Limb (tissue), 2 donors: ENCODE data around the gene GPS1.

Source experiments
- DNase-seq, 2 donors: peaks; one replicate each; pipeline ENCODE4 v3.0.0-alpha.2; 2016; ENCODE audit errors: extremely low spot score in 2 of 2

Gene GPS1

DNA sequence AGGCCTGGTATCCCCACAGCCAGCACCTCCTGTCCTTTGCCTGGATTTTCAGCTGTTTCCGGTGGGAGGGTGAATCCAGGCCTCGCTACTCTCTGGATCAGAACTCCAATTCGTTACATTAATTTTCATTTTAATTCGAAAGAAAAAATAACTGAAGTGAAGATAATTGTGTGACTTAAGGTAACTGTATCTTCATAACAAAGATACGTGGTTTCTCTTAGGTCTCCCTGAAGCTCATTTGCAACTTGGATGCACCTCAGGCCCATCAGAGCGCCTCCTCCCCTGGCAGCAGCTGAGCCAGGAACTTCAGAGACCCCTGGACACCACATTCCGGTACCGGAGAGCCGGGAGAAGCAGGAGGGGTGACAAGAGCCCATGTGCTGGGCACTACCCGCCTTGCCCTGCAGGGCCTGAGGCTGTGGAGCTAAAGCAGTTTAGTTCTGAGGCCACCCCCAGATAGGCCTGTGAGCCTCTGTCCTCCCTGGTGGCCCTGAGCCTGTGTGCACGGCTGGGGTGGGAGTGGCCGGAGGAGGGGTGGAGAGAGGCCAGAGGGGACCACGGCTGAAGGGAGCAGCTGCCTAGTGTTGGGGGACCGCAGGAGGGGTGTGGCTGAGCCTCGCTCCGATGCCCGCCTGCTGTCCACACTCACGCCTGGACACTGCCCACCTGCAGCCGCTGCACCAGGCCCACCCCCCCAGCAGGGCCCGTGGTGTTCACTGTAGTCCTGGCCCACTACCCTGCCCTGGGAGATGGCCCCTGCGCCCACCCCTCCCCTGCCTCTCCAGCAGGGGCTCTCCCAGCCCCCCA is 25.3 kb downstream of the GPS1 start:
- no peak for DNase-seq

DNA sequence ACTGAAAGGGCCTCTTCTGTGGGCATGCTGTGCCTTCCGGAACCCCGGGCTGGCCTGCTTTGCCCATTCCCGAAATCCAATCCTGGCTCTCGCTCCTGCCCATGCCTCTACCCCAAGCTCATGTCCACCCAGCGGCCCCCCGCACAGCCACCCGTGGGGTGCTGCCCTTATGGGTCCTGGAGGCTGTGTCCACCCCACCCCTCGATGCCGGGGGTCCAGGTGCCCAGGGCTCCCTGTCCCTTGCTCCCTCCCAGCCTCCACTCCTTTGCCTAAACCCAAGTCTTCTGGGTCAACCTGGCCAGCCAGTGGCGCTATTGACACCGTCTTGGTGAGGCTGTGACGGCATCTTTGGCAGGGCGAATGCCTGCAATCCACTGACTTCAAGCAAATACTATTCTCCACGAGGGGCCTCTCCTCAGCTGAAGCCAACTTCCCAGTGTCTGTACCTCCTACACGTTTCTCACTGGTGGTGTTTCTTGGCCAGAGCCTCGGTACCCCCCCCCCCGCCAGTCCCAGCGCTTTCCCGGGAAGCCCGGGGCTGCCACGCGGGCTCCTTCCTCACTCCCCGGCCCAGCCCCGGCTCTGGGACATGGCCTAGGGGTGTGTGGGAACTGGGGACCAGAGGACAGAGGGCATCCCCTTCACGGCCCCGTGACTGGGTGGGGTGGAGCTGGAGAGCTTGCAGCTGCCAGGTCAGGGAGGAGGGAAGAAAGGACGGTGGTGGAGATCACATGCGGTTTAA is 26.1 kb downstream of the GPS1 start:
- no peak for DNase-seq

DNA sequence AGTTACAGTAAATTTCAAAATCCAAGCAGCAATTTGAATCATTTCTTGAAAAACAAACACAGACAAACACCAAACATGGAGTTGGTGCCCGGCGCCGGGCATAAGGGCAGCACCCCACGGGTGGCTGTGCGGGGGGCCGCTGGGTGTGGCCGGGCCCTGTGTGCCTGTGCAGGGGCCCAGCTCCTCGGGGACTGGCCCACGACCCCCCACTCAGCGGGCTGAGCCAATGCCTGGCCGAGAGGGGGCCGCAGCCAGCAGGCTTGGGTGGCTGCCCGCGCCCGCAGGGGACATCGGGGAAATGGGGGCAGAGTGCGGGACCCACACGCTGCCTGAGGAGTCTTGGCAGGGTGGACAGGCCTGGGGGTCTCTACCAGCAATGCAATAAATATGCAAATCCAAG is 26.7 kb downstream of the GPS1 start:
- no peak for DNase-seq

DNA sequence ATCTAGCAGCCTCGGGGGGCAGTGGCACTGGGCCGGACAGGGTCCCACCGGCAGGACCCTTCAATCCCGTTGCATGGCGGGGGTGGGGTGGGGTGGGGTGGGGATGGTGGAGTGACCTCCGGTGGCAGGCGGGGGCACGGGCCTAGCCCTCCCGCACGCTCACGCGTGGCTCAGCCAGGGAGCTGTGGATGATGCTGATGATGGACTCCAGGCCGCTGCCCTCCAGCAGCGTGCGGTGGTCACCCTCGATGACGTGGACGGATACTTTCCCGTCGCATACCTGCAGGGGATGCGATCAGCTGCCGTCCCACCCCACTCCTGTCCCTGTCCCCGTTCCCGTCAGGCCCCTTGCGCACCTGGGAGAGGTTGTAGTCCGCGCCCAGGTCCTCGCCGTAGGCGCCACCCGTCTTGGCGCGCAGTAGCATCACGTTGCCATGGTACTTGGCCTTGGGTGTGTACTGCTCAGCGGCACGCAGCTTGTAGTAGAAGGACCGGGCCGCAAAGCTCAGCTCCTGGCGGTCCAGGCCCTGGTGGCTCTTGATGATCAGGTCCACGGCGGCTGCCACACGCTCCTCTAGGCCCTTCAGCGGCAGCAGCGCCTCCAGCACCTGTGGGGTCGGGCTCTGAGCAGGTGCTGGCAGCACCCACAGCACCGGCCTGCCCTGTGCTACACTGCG is 27.4 kb downstream of the GPS1 start:
- no peak for DNase-seq

DNA sequence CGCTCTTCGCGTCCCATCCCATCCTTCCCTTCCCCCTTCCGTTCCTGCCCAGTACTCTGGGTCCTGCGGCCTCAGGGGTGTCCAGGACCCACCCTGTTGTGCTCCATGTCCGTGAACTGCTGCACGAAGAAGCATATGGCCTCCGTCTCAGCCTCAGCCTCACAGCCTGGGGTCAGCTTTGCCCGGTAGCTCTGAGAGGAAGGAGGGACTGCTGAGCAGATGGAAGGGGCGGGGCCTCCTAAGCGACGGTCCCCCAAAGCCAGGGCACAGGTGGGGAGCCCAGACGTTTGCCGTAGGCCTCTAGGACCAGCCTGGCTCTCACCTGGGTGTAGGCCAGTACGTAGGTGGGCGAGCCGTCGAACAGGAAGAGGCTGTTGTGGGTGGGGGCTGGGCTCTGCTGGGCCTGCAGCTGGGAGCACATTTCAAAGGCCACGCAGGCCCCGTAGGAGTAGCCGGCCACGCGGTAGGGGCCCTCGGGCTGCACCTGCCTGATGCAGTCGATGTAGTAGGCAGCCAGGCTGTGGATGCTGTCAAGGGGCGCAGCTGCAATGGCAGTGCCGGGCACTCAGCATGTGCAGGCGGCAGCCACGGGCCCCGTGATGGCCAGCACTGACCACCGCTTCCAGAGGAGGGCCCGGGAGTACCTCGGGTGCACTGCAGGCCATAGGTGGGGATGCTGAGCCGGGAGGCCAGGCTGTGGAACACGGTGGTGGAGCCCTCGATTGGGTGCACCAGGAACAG is 28.5 kb downstream of the GPS1 start:
- DNase-seq = no peak

DNA sequence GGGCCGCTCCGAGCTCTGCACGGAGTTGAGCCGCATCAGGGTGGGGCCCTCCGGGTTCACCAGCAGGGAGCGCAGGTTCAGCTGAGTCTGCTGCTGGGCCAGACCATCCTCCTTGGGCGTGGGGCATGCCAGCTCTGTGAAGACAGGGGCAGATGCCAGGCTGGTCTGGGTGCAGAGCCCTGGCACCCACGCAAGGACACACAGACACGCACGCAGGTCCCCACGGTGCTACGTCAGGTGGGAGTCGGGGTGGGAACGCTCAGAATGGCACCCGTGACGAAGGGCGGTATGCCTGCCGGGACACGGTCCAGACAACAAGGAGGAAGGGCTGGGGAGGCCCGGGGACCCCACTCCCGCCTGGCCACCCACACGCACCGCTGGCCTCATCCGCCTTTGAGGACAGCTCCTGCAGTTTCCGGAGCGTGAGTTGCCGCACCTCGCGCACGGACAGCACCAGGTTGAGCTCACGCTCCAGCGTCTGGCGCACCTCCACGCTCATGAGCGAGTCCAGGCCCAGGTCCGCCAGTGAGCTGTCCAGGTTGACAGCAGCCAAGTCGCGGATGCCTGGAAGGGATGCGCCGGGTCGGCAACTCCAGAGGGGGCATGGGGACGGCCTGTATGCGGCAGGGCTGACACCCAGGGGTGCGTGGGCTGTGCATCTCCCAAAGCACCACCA is 29.2 kb downstream of the GPS1 start:
- no peak for DNase-seq

DNA sequence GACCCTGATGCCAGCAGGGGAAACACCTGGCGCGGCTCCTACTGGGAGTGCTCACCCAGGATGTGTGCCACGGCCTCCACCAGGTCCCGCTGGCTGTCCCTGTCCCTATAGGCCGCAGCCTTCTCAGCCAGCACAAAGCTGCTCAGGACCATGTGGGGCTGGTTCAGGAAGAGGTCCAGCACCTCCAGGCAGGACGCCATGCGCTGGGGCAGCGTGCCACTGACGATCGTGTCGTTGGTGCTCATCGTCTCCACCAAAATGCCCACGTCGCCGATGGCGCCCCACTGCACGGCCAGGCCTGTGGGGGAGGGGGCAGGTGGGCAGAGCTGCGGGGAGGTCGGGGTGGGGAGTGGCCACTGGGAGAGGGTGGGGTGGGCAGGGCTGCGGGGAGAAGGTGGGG is 29.8 kb downstream of the GPS1 start:
- no peak for DNase-seq

DNA sequence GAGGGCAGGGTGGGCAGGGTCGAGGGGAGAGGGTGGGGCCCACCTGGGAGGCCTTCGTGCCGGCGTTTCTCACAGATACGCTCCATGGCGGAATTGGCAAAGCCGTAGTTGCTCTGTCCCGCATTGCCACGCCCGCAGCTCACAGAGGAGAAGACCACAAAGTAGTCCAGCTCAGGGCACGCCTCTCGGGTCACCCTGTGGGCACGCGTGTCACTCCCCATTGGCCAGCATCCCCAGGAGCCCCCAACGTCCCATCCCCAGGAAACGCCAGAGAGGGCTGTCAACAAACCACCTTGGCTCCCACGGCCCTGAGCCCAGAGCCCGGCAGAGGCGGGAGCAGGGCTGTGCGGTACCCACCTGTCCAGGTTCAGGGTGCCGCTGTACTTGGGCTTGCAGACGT is 30.3 kb downstream of the GPS1 start:
- DNase-seq = no peak

DNA sequence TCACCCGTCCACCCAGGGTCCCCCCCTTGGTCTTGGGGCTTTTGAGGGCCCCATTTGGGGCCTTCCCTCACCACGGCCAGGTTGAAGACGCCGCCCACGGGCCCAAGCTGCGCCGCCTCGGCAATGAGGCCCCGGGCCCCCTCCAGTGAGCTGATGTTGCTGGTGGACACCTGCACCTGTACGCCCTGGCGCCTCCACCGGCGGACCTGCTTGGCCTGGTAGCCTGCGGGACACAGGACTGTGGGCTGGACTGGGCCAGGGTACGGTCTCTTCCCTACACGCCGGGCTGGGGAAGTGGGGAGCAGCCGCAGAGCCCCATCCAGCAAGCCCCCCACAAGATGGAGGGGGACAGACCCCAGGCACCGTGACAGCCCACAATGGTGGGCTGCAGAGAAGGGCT is 30.8 kb downstream of the GPS1 start:
- no peak for DNase-seq

DNA sequence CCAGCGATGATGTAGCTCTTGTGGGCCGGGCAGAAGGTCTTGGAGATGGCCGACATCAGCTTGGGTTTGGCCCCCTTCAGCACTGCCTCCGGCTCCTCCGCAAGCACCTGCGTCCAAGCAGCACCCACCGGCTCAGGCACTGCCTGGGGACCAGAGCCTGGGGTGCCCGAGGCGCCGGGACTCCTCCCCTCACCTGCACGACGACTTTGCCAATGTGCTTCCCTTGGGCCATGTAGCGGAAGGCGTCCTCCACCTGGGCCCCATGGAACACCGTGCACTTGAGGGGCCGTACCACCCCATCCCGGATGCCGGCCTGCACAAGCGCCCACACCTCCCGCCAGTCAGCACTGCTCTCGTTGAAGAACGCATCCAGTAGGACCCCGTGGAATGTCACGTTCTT is 31.3 kb downstream of the GPS1 start:
- DNase-seq = no peak

DNA sequence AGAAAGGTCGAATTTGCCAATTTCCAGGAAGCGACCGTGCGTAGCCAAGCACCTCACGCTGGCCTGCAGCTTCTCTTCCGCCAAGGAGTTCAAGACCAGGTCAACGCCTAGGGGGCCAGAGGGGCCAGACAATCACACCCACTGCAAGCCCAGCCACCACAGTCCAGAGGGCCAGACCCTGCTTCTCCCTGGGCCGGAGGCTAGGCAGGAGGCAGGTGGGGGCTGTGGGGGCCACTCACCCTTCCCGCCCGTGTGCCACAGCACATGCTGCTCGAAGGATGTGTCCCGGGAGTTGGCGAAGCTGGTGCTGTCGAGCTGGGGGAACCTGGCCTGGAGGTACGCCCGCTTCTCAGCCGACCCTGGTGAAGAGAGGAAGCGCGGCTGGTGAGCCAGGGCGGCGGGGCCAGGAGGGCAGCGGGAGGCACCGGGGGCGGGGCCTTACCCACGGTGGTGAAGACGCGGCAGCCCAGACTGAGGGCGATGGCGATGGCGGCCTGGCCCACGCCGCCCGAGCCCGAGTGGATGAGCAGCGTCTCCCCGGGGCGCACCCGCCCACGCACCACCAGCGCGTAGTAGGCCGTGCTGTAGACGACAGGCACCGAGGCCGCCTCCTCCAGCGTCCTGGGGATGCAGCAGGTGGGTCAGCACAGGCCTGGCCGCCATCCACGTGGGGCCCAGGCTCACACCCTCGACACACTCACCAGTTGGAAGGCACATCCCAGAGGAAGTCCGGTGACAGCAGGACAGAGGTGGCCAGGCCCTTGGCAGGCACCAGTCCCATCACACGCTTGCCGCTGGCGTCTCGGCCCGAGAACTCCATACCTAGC is 32.0 kb downstream of the GPS1 start:
- DNase-seq = no peak

DNA sequence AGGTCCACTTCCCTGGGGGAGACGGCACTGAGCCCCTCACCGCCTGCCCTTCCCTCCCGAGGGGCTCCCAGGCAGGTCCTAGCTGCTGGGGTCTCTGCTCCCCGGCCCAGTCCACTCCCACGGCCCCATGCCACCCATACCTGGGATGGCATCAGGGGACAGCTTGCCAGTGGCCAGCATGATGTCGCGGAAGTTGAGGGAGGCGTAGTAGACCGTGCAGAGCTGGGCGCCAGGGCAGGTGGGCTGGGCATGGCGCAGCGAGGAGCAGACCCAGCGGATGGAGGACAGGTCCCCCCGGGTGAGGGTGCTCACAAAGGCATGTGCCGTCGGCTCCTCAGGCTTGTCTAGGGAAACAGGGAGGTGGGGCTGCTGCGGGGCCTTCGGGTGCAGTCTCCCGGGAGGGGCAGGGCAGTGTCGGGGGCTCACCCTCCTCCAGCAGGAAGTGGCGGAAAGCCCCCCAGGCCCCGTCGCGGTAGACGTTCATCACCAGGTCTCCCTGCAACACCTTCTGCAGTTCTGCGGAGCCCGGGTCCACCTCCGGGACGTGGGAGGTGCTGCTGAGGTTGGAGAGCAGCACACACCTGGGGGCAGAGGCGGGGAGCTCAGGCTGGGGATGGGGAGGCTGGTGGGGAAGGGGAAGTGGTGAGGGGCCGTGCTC is 32.8 kb downstream of the GPS1 start:
- DNase-seq = no peak

DNA sequence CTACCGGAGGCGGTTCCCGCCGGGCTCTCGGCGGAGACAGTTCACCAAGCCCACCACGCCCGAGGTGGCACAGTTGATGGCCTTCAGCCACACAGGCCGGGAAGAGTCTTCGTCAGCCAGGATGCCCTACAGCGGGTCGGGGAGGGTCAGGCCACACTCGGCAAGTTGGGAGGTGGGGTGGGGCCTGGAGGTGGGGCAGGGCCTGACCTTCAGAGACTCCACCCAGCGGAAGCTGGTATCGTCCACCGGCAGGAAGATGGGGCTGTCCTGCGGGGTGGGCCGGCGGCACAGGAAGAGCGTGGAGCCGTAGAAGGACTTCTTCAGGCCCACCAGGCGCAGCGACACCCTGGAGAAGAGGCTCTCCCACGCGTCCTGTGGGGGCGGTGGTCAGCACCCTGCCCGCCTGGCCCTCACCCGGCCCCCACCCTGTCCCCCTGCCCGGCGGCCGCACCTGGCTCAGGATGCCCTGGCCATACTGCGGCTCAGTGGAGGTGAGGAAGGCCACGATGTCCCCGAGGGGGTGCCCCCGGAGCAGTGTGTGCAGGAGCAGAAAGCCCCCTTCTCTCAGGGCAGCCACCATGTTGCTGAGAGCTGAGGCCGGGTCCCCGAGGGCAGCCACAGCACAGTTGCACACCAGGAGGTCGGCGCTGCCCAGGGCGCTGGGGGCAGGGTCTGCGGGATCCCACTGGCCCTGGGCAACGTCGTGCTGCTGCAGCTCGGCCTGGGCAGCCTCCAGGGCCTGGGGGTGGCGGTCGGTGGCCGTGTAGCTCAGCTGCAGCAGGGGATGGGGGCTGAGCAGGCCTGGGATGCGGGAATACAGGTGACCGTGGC is 33.5 kb downstream of the GPS1 start:
- DNase-seq = no peak

DNA sequence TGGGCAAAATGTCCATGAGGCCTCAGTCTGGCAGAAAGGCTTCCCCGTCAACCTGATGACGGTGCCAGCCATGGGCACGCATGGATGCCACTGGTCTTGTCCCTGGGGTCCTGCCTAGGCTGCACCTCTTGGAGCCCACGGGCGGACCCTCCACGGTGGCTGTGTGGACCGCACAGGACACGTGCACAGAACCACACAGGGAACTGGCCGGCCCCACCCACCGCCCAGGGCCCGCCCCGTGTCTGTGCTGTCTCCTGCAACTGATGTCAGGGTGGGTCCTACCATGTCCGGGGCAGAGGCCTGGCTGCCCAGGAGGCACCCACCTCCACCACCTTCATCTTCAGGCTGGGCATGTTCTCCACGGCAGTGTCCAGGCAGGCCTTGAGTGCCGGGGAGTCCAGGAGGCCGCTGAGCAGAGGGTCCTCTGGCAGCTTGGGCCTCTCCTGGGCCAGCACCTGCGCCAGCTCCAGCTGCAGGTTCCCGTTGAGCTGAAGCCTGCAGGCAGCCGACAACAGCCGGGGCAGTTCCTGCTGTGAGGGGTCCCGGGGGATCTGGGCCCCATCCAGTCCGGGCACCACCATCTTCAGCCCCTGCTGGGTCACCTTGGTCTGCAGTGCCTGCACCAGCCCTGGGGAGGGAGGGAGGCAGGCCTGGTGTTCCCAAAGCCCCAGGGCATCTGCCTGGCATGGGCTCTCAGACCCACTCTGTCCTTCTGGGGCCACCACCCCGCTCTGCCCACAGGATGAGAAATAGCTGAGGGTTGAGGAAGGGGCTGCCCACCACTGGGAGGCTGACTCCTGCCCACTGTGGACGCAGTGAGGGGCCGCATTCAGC is 34.5 kb downstream of the GPS1 start:
- no peak for DNase-seq

DNA sequence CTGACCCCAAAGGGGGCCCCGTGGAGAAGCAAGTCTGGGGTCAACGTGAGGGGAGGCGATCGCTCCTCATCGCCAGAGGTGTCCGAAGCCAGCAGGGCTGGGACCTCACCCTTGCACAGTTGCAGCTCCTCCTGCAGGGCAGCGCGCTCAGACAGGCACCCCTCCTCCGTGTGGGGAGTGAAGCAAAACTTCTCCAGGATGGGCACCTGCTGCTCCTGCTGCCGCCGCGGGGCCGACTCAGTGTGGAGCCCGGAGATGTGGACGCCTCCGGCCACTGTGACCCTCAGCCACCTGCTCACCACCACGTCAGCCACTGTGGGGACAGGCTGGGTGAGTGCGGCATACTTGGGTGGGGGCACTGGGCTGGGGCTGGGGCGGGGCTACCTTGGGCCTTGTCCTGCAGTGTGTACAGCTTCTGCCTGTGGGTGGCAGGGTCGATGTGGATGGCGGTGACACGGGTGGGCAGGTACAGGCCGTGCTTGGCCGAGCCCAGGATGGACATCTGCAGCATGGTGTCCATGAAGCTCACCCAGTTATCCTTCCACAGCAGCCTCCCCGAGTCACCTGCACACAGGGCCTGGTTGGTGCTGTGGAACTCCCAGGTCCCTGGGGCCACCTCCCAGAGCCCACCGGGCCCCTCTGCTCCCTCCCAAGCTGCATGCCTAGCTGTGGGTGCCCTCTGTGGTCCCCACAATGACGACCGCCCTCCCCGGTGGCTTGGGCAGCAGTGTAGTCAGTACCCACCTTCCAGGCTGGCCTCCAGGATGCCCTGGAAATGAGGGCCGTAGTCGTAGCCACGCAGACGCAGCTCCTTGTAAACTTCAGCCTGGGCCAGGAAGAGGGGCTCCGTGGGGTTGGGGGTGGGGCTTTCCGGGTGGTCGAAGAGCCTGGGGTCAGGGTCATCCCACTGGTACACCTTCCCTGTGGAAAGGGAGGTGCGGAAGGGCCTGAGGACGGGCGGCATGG is 35.5 kb downstream of the GPS1 start:
- no peak for DNase-seq

DNA sequence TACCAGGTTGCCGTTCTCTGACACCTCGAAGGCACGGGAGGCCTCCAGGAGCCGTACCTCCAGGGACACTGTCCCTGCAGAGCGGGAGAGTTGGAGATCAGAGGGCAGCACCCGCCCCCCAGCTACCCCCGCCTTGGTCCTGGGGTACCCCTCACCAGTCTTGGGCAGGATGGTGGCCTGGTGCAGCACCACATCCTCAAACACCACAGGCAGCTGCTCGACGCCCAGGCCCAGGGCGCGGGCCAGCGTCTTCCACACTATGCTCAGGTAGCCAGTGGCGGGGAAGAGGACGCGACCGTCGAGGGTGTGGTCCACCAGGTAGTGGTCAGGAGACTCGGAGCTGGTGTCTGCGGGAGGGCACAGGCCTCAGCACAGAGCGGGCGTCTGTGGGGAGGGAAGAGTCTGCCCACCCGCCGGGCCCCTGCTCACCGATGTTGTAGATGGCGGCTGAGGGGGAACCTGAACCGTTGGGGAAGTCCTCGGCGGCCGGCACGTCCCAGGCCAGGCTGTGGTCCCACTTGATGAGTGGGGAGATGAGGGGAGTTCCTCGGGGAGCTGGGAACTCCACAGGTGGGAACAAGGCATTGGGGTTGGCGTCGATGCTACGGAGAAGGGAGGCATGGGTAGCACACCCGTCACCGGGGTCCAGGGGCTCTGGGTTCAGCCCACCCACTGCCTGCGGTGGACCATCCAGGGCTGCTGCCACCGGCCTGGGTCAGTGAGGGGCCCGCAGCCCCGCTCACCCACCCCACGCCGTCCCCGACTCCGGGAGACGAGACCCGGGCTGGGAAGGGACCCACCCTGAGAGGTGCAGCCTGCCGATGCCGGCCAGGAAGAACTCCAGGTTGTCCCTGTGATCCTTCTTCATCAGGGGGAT is 36.5 kb downstream of the GPS1 start:
- DNase-seq = no peak
